Pancreas (tissue), 10 donors: ENCODE measurements around the gene NAAA. TPM values are rescaled to one million over a fixed set of nuclear protein-coding genes. Genes with fewer than 3 reads are reported as not detected.

Source experiments
- ATAC-seq, 4 donors: fragments of 200-7000 bp; cut with Tn5 transposase; one replicate each; pipeline versions ENCODE4 v1.8.0 to v1.9.1; 2020; ENCODE audit warnings: mild to moderate bottlenecking in 4 of 4, moderate library complexity in 4 of 4
- DNase-seq, 6 donors: peaks; one replicate each; pipeline ENCODE4 v3.0.0-alpha.2; 2020
- FAIRE-seq: peaks from 2 replicates; lab custom pipeline; 2012; peaks lifted over from hg19 to GRCh38; lab: Jason Lieb, UNC
- H3K27ac ChIP-seq, 4 donors: fragments of 200-600 bp; sonication (generic); 1 replicate in 3 of 4; 2 replicates in 1 of 4; pipeline versions ENCODE4 v1.5.0 to v1.8.0; 2020
- H3K27me3 ChIP-seq, 4 donors: fragments of 200-600 bp; one replicate each; pipeline ENCODE4 v1.8.0; 2021
- H3K36me3 ChIP-seq, 3 donors: fragments of 200-600 bp; sonication (generic) in 1 of 3; one replicate each; pipeline versions ENCODE4 v1.5.0 to v1.8.0; 2020 to 2021
- H3K4me1 ChIP-seq, 3 donors: fragments of 200-600 bp; one replicate each; pipeline ENCODE4 v1.8.0; 2021
- H3K4me3 ChIP-seq, 4 donors: fragments of 200-600 bp; sonication (generic) in 2 of 4; one replicate each; pipeline versions ENCODE4 v1.5.0 to v1.8.0; 2020 to 2021
- H3K9me3 ChIP-seq, 4 donors: fragments of 200-600 bp; one replicate each; pipeline ENCODE4 v1.8.0; 2021
- WGBS, 2 donors: extraction: QIAGEN DNeasy Blood & Tissue Kit; methylation state at CpG; one replicate each; pipeline ENCODE4 v1.1.7; 2013; 5-methylcytosine and 5-hydroxymethylcytosine counted together
- intact Hi-C, 3 donors: fragments of 100-400 bp; cut with DNase I; formaldehyde crosslinking; loops; one replicate each; pipeline versions ENCODE4 v1.11.1 to v1.14.2; 2022
- polyA plus RNA-seq, 2 donors: library from polyadenylated mRNA; stranded (reverse); fragments of 200-250 nt; gene quantifications; one replicate each; pipeline ENCODE4 v1.2.3, GENCODE V29; 2013
- total RNA-seq, 6 donors: library from RNA; stranded (reverse); fragmentation: NEBNext Ultra II Directional in 4 of 6; extraction: Animal tissue kit (Norgen Biotek cat#: 25700) in 4 of 6; gene quantifications; one replicate each; pipeline versions ENCODE4 v1.2.1 to v1.2.4, GENCODE V29; 2021 to 2023
- TF ChIP-seq, protein P1 (sequence below), 4 donors: fragments of 200-600 bp; sonication (generic) in 3 of 4; IDR thresholded peaks; one replicate each; pipeline versions ENCODE4 v1.5.0 to v1.8.0; 2021; ENCODE audit warnings: antibody characterized with exemption in 4 of 4
- donor health status: healthy with polysubstance abuse.
- donor health status: DM: no; HTN: no; CAD: no; lungs with moderate emphysema.
- donor health status: DM: no; HTN: no; CAD: no.
- donor health status: control.
- donor health status: control.
- donor health status: Bipolar disorder and iron deficiency.
- donor health status: DM: yes; HTN: yes; CAD: no.
- donor health status: DM: no; HTN: no; CAD: no.
- donor health status: DM: no; HTN: no; CAD: no.
- donor health status: DM: yes; HTN: yes; CAD: no.

NAAA gene
- total and polyA plus RNA-seq, 8 donors: 3.5 to 13.7 (median 9.0) TPM

DNA sequence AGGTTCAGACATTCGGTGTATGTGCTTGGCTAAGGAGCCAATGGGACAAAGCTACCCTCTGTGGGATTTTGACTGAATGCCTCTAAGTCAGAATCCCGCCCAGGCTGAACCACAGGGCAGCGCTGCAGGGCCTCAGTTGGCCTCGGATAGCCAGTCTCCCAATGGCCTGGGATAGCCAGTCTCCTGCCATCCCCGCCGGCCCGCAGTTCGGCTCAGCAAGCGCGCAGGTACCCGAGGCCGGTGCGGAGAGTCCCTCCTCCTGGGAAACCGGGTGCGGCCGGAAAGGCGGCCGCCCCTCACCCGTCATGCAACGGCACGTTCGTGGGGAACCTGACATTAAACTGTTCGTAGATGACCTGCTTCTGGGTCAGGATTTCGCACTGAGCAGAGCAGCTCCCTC, 54.7 kb downstream of the NAAA start:
- no peak overlapping the region for H3K4me3 ChIP-seq
- WGBS, 2 donors: 50 to 63% methylated on average over 24 of the region's 24 CpGs

GRCh38 chr4:75881476-75881875, 59.3 kb downstream of the NAAA start:
- no peaks in the 10 kb centered on the region for H3K27me3 ChIP-seq
- no peak for FAIRE-seq
- H3K36me3 ChIP-seq: no peaks in the 10 kb centered on the region
- no peak for DNase-seq
- ATAC-seq: no peak
- H3K4me1 ChIP-seq: no peaks in the 10 kb centered on the region
- WGBS, 2 donors: 72 to 75% methylated on average over 3 of the region's 3 CpGs
- H3K4me3 ChIP-seq: no peak overlapping the region
- no peak overlapping the region for H3K27ac ChIP-seq
- no peaks in the 10 kb centered on the region for H3K9me3 ChIP-seq
- TF ChIP-seq, protein P1, sequence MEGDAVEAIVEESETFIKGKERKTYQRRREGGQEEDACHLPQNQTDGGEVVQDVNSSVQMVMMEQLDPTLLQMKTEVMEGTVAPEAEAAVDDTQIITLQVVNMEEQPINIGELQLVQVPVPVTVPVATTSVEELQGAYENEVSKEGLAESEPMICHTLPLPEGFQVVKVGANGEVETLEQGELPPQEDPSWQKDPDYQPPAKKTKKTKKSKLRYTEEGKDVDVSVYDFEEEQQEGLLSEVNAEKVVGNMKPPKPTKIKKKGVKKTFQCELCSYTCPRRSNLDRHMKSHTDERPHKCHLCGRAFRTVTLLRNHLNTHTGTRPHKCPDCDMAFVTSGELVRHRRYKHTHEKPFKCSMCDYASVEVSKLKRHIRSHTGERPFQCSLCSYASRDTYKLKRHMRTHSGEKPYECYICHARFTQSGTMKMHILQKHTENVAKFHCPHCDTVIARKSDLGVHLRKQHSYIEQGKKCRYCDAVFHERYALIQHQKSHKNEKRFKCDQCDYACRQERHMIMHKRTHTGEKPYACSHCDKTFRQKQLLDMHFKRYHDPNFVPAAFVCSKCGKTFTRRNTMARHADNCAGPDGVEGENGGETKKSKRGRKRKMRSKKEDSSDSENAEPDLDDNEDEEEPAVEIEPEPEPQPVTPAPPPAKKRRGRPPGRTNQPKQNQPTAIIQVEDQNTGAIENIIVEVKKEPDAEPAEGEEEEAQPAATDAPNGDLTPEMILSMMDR (IDR thresholded peaks at IDR 0.05): no peak
- intact Hi-C loops: no loop called here

More for the DNA sequence above, 54.7 kb downstream of the NAAA start:
- no peaks in the 10 kb centered on the region for H3K27me3 ChIP-seq
- intact Hi-C loops: no loop called here
- ATAC-seq (no peak), DNase-seq (peak in 1 of 6 donors; percentile 35), FAIRE-seq (no peak)
- TF ChIP-seq, protein P1 (IDR thresholded peaks at IDR 0.05): no peak
- no peaks in the 10 kb centered on the region for H3K9me3 ChIP-seq
- no peaks in the 10 kb centered on the region for H3K36me3 ChIP-seq
- H3K4me1 ChIP-seq: no peaks in the 10 kb centered on the region
- no peak overlapping the region for H3K27ac ChIP-seq

- H3K9me3 ChIP-seq: no peaks in the 10 kb centered on the region
- no peak overlapping the region for H3K27ac ChIP-seq
- FAIRE-seq: no peak
- WGBS, 2 donors: 29 to 42% methylated on average over 1 of the region's 1 CpG
- no peaks in the 10 kb centered on the region for H3K27me3 ChIP-seq
- TF ChIP-seq, protein P1 (IDR thresholded peaks at IDR 0.05): no peak
- no peaks in the 10 kb centered on the region for H3K36me3 ChIP-seq
- no peaks in the 10 kb centered on the region for H3K4me1 ChIP-seq
- ATAC-seq: no peak
- intact Hi-C loops: no loop called here
- no peak for DNase-seq
- no peak overlapping the region for H3K4me3 ChIP-seq
Observed at GRCh38 chr4:75880278-75880677, 60.5 kb downstream of the NAAA start.

DNA sequence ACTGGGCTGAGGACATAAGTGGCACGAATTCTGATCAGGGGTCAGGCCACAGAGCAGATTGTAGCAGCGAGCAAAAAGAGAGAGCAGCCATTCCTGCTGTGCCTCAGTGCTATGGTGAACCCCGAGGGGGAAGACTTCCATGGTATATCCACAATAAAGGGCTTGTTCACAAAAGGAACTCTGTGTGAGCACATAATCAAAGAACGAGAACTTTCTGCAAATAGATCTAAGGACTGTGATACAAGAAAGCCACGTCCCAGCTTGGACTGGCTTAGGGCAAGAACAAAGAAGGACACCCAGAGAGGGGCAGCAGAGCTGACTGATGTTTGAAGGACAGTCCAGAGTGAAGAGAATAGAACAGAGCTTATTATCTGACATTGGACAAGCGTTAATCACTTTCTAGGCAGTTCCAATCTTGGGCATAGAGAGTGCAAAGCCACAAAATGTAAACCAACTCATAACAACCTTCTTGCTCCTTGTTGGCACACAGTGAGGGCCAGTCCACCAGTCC, 62.5 kb downstream of the NAAA start:
- DNase-seq: no peak
- WGBS, 2 donors: 42 to 50% methylated on average over 6 of the region's 6 CpGs
- FAIRE-seq: no peak

DNA sequence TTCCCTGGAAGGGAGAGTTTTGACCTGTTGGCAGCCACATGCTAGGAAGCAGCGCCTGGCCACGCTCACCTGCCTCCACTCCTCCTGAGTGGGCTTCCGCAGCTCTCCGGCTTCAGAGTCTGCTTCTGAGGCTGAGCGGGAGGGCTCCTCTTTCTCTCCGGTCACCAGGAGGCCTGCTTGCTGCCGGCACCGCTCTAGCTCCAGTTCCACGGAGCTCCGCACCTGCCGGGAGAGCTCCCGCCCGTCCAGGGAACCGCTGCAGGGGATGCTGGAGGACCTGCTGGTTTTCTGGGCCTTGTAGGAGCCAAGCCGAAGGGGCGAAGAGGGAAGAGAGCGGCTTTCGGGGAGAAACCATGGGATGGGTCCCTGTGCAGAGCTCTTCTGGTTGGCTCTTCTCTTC, 64.6 kb downstream of the NAAA start:
- DNase-seq: no peak
- Histone ChIP-seq H3K36me3 (no peaks in the 10 kb centered on the region), H3K4me1 (no peaks in the 10 kb centered on the region), H3K9me3 (no peaks in the 10 kb centered on the region), H3K27ac (no peak overlapping the region), H3K27me3 (no peaks in the 10 kb centered on the region), H3K4me3 (no peak overlapping the region)
- TF ChIP-seq, protein P1 (IDR thresholded peaks at IDR 0.05): no peak
- no peak for FAIRE-seq
- ATAC-seq: no peak
- WGBS, 2 donors: 86 to 89% methylated on average over 18 of the region's 18 CpGs
- intact Hi-C loops: no loop called here

More for the DNA sequence above, 62.5 kb downstream of the NAAA start:
- Histone ChIP-seq H3K4me3 (no peak overlapping the region), H3K27me3 (no peaks in the 10 kb centered on the region), H3K27ac (no peak overlapping the region), H3K9me3 (no peaks in the 10 kb centered on the region), H3K4me1 (no peaks in the 10 kb centered on the region), H3K36me3 (no peaks in the 10 kb centered on the region)
- no peak for ATAC-seq
- intact Hi-C loops: no loop called here
- TF ChIP-seq, protein P1 (IDR thresholded peaks at IDR 0.05): no peak
